GM12874 (cell line): ENCODE results near the gene UBASH3B.

Source experiments
- TF ChIP-seq, protein P1 (sequence below): IDR thresholded peaks from 2 replicates; pipeline ENCODE4 v1.5.1; 2011; ENCODE audit warnings: low read depth, mild to moderate bottlenecking, control low read depth, low read length, moderate library complexity; ENCODE audit not compliant: insufficient read depth

UBASH3B gene

DNA sequence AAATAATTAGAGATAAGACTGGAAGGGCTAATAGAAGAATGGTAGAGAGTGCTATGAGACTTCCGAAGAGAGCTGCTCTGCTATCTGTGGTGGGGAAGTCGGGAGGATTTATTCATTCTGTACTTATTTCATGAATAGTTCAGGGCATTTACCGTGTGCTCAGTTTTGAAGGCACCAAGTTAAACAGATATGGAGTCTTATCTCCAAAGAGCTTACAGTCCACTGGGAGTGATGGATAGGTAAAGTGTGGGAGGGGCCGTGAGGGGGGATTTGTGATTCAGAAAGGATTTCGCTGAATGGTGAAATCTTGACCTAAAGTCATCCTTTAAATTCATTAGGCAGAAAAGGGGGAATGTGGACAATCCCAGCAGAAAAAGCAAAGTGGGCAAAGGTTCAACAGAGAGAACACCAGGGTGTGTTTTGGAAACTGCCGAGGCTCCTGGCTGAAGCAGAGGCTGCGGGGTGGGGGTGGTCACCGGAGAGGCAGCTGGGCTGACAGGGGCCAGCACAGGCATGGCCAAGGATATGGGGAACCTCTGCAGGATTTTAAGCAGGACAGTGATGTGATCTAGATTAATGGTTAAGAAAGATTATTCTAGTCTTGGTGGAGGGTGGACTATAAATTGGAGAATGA lies 91.2 kb downstream of the UBASH3B start:
- TF ChIP-seq, protein P1, sequence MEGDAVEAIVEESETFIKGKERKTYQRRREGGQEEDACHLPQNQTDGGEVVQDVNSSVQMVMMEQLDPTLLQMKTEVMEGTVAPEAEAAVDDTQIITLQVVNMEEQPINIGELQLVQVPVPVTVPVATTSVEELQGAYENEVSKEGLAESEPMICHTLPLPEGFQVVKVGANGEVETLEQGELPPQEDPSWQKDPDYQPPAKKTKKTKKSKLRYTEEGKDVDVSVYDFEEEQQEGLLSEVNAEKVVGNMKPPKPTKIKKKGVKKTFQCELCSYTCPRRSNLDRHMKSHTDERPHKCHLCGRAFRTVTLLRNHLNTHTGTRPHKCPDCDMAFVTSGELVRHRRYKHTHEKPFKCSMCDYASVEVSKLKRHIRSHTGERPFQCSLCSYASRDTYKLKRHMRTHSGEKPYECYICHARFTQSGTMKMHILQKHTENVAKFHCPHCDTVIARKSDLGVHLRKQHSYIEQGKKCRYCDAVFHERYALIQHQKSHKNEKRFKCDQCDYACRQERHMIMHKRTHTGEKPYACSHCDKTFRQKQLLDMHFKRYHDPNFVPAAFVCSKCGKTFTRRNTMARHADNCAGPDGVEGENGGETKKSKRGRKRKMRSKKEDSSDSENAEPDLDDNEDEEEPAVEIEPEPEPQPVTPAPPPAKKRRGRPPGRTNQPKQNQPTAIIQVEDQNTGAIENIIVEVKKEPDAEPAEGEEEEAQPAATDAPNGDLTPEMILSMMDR = no peak

DNA sequence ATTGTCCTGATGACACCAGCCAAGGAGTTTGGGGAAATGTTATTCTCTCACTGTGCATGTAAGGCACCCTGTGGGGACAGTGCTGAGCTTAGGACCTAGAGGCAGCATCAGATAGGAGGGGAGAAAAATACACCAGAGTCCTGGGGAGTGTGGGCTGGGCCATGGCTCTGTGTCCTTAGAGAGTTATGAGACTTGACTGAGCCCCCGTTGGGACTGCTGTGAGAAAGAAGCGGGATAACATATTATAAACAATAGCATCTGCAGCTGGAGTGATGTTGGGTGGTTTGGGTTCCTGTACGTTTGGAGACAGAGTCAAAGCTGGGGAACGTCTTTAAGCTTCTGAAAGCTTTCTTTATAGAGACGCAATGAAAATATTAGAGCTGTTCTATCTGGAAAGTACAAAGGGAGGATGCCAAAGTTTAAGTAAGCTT lies 91.8 kb downstream of the UBASH3B start:
- TF ChIP-seq, protein P1 = no peak

DNA sequence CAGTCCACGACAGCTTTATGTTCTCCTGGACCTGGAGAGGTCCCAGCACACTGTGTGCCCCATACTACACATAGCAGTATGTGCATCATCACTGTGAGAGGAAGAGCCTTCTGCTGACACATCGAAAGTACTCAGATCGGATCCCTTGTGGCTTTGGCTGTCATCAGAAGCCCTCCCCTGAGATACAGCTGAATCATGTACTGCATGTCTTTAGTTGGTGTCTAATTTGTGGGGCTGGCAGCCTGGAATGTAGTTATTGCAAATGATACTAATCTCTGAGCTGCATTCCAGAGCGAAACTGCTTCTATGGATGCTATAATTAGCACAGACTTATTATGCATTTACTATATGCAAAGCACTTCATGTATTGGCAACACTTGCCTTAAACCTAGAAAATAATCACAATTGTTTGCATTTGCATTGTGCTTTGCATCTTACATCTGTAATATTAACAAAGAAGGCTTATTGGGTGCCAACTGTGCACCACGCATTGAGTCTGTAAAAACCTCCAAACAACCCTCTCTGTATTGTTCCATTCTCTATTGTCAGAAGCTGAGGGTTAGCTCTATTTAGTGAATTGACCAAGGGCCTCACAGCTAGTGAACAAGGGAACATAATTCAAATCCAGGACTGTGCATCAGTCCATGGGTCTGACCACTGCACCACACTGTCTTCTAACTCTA lies 93.6 kb downstream of the UBASH3B start:
- TF ChIP-seq, protein P1 = no peak

DNA sequence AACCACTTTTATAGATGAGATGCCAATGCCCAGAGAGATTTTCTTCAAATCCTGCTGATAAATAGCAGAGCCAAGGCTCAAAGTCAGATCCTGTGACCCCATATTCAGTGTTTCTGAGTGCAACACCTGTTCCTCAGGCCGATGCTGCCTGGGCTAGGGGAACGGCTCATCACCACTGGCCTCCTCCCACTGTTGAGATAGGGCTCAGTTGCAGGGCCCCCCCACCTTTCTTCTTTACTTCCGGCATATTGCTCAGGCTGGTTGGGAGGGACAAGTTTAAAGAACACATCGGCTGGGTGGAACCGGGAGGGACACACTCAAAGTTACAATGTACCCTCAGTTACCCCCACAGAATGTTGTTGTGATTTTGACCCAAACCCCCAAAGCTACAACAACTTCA lies 94.5 kb downstream of the UBASH3B start:
- TF ChIP-seq, protein P1 = no peak

DNA sequence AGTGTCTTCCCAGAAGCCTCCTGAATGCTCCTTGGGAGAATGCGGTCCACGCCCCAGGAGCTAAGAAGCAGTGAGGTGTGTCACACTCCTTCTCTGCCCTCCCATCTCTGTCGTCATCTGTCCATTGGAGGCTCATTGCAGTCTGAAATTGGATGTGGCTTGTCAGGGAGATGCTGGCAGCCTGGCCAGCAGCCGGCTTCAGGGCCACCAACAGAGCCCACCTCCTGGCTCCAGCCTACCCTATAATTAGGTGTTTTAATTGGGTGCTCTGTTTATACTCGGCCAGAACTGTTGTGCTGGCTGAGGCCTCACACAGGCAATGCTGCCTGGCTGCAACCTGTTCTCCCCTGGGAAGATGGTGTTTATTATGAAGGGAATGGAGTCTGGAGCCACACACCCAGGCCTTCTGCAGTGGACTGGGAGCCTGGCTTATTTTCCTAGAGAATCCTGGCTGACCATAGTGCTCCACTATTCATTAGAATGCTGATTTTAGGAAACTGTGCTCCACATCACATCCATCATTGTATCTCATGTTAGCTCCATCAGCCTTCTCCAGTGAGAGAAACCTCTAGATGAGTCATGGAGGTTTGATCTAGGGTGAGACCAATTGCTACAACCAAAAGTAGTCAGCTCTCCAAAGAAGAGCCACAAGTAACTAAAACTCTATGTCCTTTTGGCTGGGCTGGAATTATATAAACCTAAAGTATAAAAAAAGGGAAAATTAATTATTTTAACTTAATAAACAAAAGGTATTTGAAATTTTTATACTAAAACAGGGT lies 96.0 kb downstream of the UBASH3B start:
- TF ChIP-seq, protein P1 = no peak

DNA sequence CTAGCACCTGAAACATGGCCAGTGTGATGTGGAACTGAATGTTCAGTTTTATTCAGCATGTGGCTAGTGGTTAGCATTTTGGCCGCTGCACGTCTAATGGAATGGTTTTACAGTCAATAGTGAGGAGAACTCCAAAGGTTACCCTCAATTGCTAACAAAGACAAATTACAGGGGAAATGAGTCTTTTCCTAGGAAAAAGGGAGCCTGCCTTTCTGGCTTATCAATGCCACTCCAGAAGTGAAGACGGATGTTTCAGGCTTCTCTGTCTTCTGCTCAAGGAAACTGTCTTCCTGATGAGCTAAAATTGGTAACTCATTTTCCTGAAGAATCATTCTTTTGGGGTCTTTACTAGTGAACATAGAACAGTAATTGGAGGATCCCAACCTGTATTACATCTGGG lies 98.5 kb downstream of the UBASH3B start:
- TF ChIP-seq, protein P1 = no peak
